ENCODE data around the gene LST1. TPM values are rescaled to one million over a fixed set of nuclear protein-coding genes. Genes with fewer than 3 reads are reported as not detected.
A peak's percentile ranks its signal among the peaks of the same experiment; 100 is the strongest.

Gene LST1
- total RNA-seq, 1 donor from 2014 or later: not detected

DNA sequence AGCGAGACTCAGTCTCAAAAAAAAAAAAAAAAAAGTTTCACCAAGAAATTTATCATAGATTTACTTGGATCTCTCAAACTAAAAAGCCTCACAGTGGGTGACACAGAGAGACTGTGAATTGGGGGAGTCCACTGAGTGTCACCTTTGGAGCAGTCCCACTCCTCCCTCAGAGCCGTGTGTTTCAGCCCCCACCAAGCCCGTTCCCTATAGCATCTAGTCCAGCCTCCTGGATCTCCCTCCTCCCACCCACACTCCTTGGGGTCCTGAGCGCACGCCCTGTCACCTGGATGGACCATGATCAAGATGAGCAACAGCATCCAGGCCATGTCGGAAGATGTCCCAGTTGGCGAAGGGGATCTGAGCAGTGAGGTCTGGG lies 6.3 kb downstream of the LST1 start:
- TF ChIP-seq, protein P1, sequence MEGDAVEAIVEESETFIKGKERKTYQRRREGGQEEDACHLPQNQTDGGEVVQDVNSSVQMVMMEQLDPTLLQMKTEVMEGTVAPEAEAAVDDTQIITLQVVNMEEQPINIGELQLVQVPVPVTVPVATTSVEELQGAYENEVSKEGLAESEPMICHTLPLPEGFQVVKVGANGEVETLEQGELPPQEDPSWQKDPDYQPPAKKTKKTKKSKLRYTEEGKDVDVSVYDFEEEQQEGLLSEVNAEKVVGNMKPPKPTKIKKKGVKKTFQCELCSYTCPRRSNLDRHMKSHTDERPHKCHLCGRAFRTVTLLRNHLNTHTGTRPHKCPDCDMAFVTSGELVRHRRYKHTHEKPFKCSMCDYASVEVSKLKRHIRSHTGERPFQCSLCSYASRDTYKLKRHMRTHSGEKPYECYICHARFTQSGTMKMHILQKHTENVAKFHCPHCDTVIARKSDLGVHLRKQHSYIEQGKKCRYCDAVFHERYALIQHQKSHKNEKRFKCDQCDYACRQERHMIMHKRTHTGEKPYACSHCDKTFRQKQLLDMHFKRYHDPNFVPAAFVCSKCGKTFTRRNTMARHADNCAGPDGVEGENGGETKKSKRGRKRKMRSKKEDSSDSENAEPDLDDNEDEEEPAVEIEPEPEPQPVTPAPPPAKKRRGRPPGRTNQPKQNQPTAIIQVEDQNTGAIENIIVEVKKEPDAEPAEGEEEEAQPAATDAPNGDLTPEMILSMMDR (conservative IDR thresholded peaks at IDR 0.05; ENCODE audit: low read depth, low read length): no peak
- DNase-seq (ENCODE audit: low read depth): no peak
- H3K4me3 ChIP-seq (ENCODE audit: low read depth, low read length): no peak overlapping the region

DNA sequence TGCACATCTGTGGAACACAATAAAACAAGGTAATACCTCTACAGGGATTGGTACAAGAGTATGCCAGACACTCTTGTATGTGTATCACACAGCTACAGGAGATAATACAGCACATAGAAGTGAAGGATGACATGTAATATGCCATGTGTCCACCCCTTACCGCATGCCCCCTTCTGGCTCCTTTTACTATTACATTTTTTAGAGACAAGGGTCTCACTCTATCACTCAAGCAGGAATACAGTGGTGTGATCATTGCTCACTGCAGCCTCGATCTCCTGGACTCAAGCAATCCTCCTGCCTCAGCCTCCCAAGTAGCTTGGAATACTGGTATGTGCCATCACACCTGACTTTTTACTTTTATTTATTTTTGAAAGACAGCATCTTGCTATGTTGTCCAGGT lies 10.9 kb downstream of the LST1 start:
- H3K4me3 ChIP-seq (ENCODE audit: low read depth, low read length): no peak overlapping the region
- TF ChIP-seq, protein P1 (conservative IDR thresholded peaks at IDR 0.05; ENCODE audit: low read depth, low read length): peak; percentile 40
- no peak for DNase-seq (ENCODE audit: low read depth)

- H3K4me3 ChIP-seq (ENCODE audit: low read depth, low read length): no peak overlapping the region
These were observed 21.2 kb downstream of the LST1 start for GRCh38 chr6:31607317-31607716.

DNA sequence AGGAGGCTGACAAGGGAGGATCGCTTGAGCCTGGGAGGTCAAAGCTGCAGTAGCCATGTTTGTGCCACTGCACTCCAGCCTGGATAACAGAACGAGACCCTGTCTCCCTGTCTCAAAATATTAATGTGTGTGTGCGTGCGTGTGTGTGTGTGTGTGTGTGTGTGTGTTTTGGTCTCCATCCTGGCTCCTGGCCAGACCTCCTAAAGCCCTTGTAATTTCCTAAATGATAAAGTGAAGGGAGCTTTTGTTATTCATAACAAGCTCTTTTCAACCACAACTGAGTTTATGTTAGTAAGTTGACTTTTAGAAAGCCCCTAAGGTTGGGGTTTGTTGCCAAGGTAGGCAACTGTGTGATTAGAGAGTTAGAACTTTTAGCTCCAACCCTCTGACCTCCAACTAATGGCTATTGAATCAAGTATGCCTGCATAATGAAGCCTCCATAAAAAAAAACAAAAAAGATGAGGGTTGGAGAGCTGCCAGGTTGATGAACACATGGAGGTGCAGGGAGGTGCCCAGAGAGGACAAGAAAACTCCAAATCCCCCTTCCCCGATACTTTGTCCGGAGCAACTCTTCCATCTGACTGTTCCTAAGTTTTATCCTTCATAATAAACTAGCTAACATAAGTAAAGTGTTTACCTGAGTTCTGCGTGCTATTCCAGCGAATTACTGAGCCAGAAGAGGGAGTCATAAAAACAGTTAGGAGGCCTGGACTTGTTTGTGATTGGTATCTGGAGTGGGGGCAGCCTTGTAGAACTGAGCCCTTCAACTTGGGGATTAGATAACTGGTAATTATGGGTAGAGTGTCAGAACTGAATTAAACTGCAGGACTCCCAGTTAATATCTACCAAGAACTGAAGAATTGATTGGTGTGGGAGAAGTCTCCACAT lies 23.7 kb downstream of the LST1 start:
- TF ChIP-seq, protein P1 (conservative IDR thresholded peaks at IDR 0.05; ENCODE audit: low read depth, low read length): no peak
- no peak overlapping the region for H3K4me3 ChIP-seq (ENCODE audit: low read depth, low read length)
- DNase-seq (ENCODE audit: low read depth): no peak

More at GRCh38 chr6:31607317-31607716, 21.2 kb downstream of the LST1 start:
- DNase-seq (ENCODE audit: low read depth): no peak
- TF ChIP-seq, protein P1 (conservative IDR thresholded peaks at IDR 0.05; ENCODE audit: low read depth, low read length): no peak

- TF ChIP-seq, protein P1 (conservative IDR thresholded peaks at IDR 0.05; ENCODE audit: low read depth, low read length): no peak
- H3K4me3 ChIP-seq (ENCODE audit: low read depth, low read length): no peak overlapping the region
- no peak for DNase-seq (ENCODE audit: low read depth)
These were observed 24.9 kb downstream of the LST1 start for GRCh38 chr6:31610968-31611367.

- TF ChIP-seq, protein P1 (conservative IDR thresholded peaks at IDR 0.05; ENCODE audit: low read depth, low read length): no peak
- H3K4me3 ChIP-seq (ENCODE audit: low read depth, low read length): no peak overlapping the region
- no peak for DNase-seq (ENCODE audit: low read depth)
These were observed 28.1 kb downstream of the LST1 start for GRCh38 chr6:31614075-31614619.

All from epithelial cell of proximal tubule (primary cell).